HepG2 (cell line): ENCODE results near the gene POFUT1.

ENCODE experiments used
- CTCF ChIP-seq: sonication (generic); formaldehyde crosslinking; IDR thresholded peaks from 2 replicates; pipeline ENCODE4 v1.5.0; 2020; ENCODE audit warnings: mild to moderate bottlenecking, missing genetic modification reagents, moderate library complexity
- ELF1 ChIP-seq: sonication (generic); formaldehyde crosslinking; IDR thresholded peaks from 2 replicates; pipeline ENCODE4 v1.4.0; 2020; ENCODE audit warnings: missing genetic modification reagents
- EP300 ChIP-seq, 3 experiments: sonication (generic) in 1 of 3; formaldehyde crosslinking in 1 of 3; IDR thresholded peaks; 2 replicates each; pipeline versions ENCODE4 v1.5.1 to v1.6.1; 2011 to 2020; ENCODE audit warnings: low read depth in 2 of 3, low read length in 2 of 3, borderline replicate concordance in 1 of 3, improper control_type of control experiment in 1 of 3, mild to moderate bottlenecking in 1 of 3, missing genetic modification reagents in 1 of 3, moderate library complexity in 1 of 3
- FOXA3 ChIP-seq: IDR thresholded peaks from 2 replicates; pipeline ENCODE4 v1.6.1; 2016; ENCODE audit warnings: missing genetic modification reagents, missing compliant biosample characterization
- NONO ChIP-seq, 2 experiments: fragments of 450-650 bp in 1 of 2; sonication (generic) in 1 of 2; formaldehyde crosslinking in 1 of 2; IDR thresholded peaks in 1 of 2; conservative IDR thresholded peaks in 1 of 2; 2 replicates each; pipeline versions ENCODE4 v1.6.1 to v1.8.0; 2017 to 2022; ENCODE audit warnings: mild to moderate bottlenecking in 1 of 2, missing genetic modification reagents in 1 of 2, moderate library complexity in 1 of 2
- RBM22 ChIP-seq: fragments of 200-400 bp; formaldehyde crosslinking; optimal IDR thresholded peaks from 2 replicates; pipeline ENCODE3; 2017; ENCODE audit warnings: mild to moderate bottlenecking, low read length, moderate library complexity
- ZBTB26 ChIP-seq: IDR thresholded peaks from 2 replicates; pipeline ENCODE4 v1.6.1; 2016; ENCODE audit warnings: missing compliant biosample characterization, missing genetic modification reagents, borderline replicate concordance
- ZSCAN20 ChIP-seq: sonication (generic); formaldehyde crosslinking; IDR thresholded peaks from 2 replicates; pipeline ENCODE4 v1.4.0; 2020; ENCODE audit warnings: missing genetic modification reagents, mild to moderate bottlenecking, borderline replicate concordance
- TF ChIP-seq, protein P1 (sequence below): sonication (generic); formaldehyde crosslinking; IDR thresholded peaks from 2 replicates; pipeline ENCODE4 v1.4.0; 2020; ENCODE audit warnings: missing genetic modification reagents; ENCODE audit errors: not compliant biosample characterization

DNA sequence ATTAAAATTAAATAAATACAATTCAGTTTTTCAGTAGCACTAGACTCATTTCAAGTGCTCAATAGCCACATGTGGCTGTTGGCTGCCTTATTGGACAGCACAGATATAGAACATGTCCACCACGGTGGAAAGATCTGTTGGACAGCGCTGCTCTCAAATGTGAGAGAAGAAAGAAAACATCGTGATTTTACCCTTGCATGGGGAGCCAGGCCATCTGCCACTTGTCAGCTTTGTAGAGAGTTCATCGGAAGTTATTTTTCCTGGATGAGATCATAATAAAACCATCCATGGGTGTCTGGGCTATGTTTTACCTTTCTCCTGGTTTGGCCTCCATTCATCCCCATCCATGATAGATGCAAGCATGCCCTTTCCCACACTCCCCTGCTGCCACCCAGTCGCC is 63.9 kb downstream of the POFUT1 start:
- TF ChIP-seq ELF1 (CRISPR knock-in tag): no peak
- TF ChIP-seq, protein P1, sequence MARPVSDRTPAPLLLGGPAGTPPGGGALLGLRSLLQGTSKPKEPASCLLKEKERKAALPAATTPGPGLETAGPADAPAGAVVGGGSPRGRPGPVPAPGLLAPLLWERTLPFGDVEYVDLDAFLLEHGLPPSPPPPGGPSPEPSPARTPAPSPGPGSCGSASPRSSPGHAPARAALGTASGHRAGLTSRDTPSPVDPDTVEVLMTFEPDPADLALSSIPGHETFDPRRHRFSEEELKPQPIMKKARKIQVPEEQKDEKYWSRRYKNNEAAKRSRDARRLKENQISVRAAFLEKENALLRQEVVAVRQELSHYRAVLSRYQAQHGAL (CRISPR knock-in tag): no peak
- TF ChIP-seq ZSCAN20 (CRISPR knock-in tag): no peak
- TF ChIP-seq NONO (IDR thresholded peaks at IDR 0.05): no peak
- no peak for TF ChIP-seq NONO (CRISPR knock-in tag; conservative IDR thresholded peaks at IDR 0.05)
- no peak for TF ChIP-seq CTCF
- TF ChIP-seq RBM22: no peak
- TF ChIP-seq ZBTB26: no peak
- no peak for TF ChIP-seq EP300 (IDR thresholded peaks at IDR 0.05; ENCODE audit: low read depth in 2 of 2, low read length in 2 of 2)
- no peak for TF ChIP-seq EP300 (CRISPR knock-in tag; IDR thresholded peaks at IDR 0.05; ENCODE audit: borderline replicate concordance)
- TF ChIP-seq FOXA3 (CRISPR knock-in tag): no peak
